ENCODE results near the gene PRKAG2. TPM values are rescaled to one million over a fixed set of nuclear protein-coding genes. Genes with fewer than 3 reads are reported as not detected.

The PRKAG2 gene
- total RNA-seq, 1 donor: 21.2 TPM

GRCh38 chr7:151777908-151778670 is 98.8 kb downstream of the PRKAG2 start:
- no peak for TF ChIP-seq CTCF (IDR thresholded peaks at IDR 0.05; ENCODE audit: insufficient read depth, low read depth, low read length)
- no peak for DNase-seq (ENCODE audit: low read depth)
- H3K4me3 ChIP-seq (ENCODE audit: low read depth, low read length): no peak overlapping the region

GRCh38 chr7:151777495-151777880 is 99.4 kb downstream of the PRKAG2 start:
- TF ChIP-seq CTCF (IDR thresholded peaks at IDR 0.05; ENCODE audit: insufficient read depth, low read depth, low read length): no peak
- DNase-seq (ENCODE audit: low read depth): no peak
- H3K4me3 ChIP-seq (ENCODE audit: low read depth, low read length): no peak overlapping the region

- no peak overlapping the region for H3K4me3 ChIP-seq (ENCODE audit: low read depth, low read length)
- no peak for TF ChIP-seq CTCF (IDR thresholded peaks at IDR 0.05; ENCODE audit: insufficient read depth, low read depth, low read length)
- no peak for DNase-seq (ENCODE audit: low read depth)
These were observed 99.9 kb downstream of the PRKAG2 start for GRCh38 chr7:151776876-151777494.

- no peak overlapping the region for H3K4me3 ChIP-seq (ENCODE audit: low read depth, low read length)
- no peak for TF ChIP-seq CTCF (IDR thresholded peaks at IDR 0.05; ENCODE audit: insufficient read depth, low read depth, low read length)
- no peak for DNase-seq (ENCODE audit: low read depth)
These were observed 100.5 kb downstream of the PRKAG2 start for GRCh38 chr7:151776446-151776845.

- H3K4me3 ChIP-seq (ENCODE audit: low read depth, low read length): no peak overlapping the region
- no peak for DNase-seq (ENCODE audit: low read depth)
- no peak for TF ChIP-seq CTCF (IDR thresholded peaks at IDR 0.05; ENCODE audit: insufficient read depth, low read depth, low read length)
These were observed 101.1 kb downstream of the PRKAG2 start for GRCh38 chr7:151775547-151776443.

- H3K4me3 ChIP-seq (ENCODE audit: low read depth, low read length): no peak overlapping the region
- DNase-seq (ENCODE audit: low read depth): no peak
- TF ChIP-seq CTCF (IDR thresholded peaks at IDR 0.05; ENCODE audit: insufficient read depth, low read depth, low read length): no peak
These were observed 102.0 kb downstream of the PRKAG2 start for GRCh38 chr7:151774951-151775350.

All from fibroblast of villous mesenchyme (primary cell).